H9 (cell line): ENCODE measurements around the gene ADCY5. TPM values are rescaled to one million over a fixed set of nuclear protein-coding genes. Genes with fewer than 3 reads are reported as not detected.
A peak's percentile ranks its signal among the peaks of the same experiment; 100 is the strongest.

Source experiments
- DNase-seq: peaks from one replicate; pipeline ENCODE4 v3.0.0-alpha.2; 2017
- H2AFZ ChIP-seq: one replicate; pipeline ENCODE4 v1.6.1; 2013; ENCODE audit warnings: mild to moderate bottlenecking, low read length, control low read depth, moderate library complexity
- H2AK5ac ChIP-seq: 2 replicates; pipeline ENCODE4 v1.6.1; 2013; ENCODE audit warnings: low read length, control low read depth, mixed read lengths; ENCODE audit not compliant: insufficient read length
- H2BK120ac ChIP-seq: one replicate; pipeline ENCODE4 v1.6.1; 2013; ENCODE audit warnings: low read depth, mild to moderate bottlenecking, low read length, control low read depth, inconsistent platforms; ENCODE audit not compliant: poor library complexity, severe bottlenecking
- H2BK12ac ChIP-seq: 2 replicates; pipeline ENCODE4 v1.6.1; 2013; ENCODE audit warnings: low read length, control low read depth, mixed read lengths, low read depth; ENCODE audit not compliant: insufficient read length
- H2BK15ac ChIP-seq: 2 replicates; pipeline ENCODE4 v1.6.1; 2013; ENCODE audit warnings: low read depth, low read length, control low read depth
- H2BK20ac ChIP-seq: one replicate; pipeline ENCODE4 v1.6.1; 2013; ENCODE audit warnings: low read depth, mild to moderate bottlenecking, low read length, control low read depth, inconsistent platforms; ENCODE audit not compliant: poor library complexity, severe bottlenecking
- H2BK5ac ChIP-seq: 2 replicates; pipeline ENCODE4 v1.6.1; 2013; ENCODE audit warnings: low read length, control low read depth, mixed read lengths; ENCODE audit not compliant: insufficient read length
- H3K14ac ChIP-seq: 2 replicates; pipeline ENCODE4 v1.6.1; 2013; ENCODE audit warnings: low read length, control low read depth; ENCODE audit not compliant: insufficient read depth
- H3K18ac ChIP-seq: 2 replicates; pipeline ENCODE4 v1.6.1; 2013; ENCODE audit warnings: low read depth, mild to moderate bottlenecking, mixed read lengths, low read length, control low read depth; ENCODE audit not compliant: insufficient read length
- H3K23ac ChIP-seq: 2 replicates; pipeline ENCODE4 v1.6.1; 2013; ENCODE audit warnings: low read length, control low read depth, mixed read lengths, low read depth; ENCODE audit not compliant: insufficient read length
- H3K23me2 ChIP-seq: 2 replicates; pipeline ENCODE4 v1.6.1; 2013; ENCODE audit warnings: low read depth, mild to moderate bottlenecking, mixed read lengths, low read length, control low read depth; ENCODE audit not compliant: insufficient read length, poor library complexity, severe bottlenecking
- H3K27ac ChIP-seq: 2 replicates; pipeline ENCODE4 v1.5.1; 2013; ENCODE audit warnings: low read length, control low read depth, mixed read lengths, low read depth; ENCODE audit not compliant: insufficient read length
- H3K27me3 ChIP-seq: 2 replicates; pipeline ENCODE4 v1.6.1; 2013; ENCODE audit warnings: low read length, control low read depth, inconsistent platforms; ENCODE audit not compliant: insufficient read depth
- H3K4ac ChIP-seq: 2 replicates; pipeline ENCODE4 v1.6.1; 2013; ENCODE audit warnings: low read depth, mild to moderate bottlenecking, control low read depth, inconsistent platforms, low read length, moderate library complexity
- H3K4me1 ChIP-seq: 2 replicates; pipeline ENCODE4 v1.6.1; 2013; ENCODE audit warnings: low read length, control low read depth, inconsistent platforms; ENCODE audit not compliant: insufficient read depth
- H3K4me2 ChIP-seq: 2 replicates; pipeline ENCODE4 v1.6.1; 2013; ENCODE audit warnings: low read length, control low read depth, mixed read lengths; ENCODE audit not compliant: insufficient read length, insufficient read depth
- H3K56ac ChIP-seq: 2 replicates; pipeline ENCODE4 v1.6.1; 2013; ENCODE audit warnings: low read depth, mild to moderate bottlenecking, mixed read lengths, low read length, control low read depth; ENCODE audit not compliant: insufficient read length
- H3K79me1 ChIP-seq: 2 replicates; pipeline ENCODE4 v1.6.1; 2013; ENCODE audit warnings: low read depth, mild to moderate bottlenecking, moderate library complexity, low read length, control low read depth, inconsistent platforms; ENCODE audit not compliant: insufficient read depth, poor library complexity, severe bottlenecking
- H3K79me2 ChIP-seq: 2 replicates; pipeline ENCODE4 v1.6.1; 2013; ENCODE audit warnings: low read length, control low read depth, inconsistent platforms; ENCODE audit not compliant: insufficient read depth
- H3K9ac ChIP-seq: 2 replicates; pipeline ENCODE4 v1.6.1; 2013; ENCODE audit warnings: low read length, control low read depth, mixed read lengths; ENCODE audit not compliant: insufficient read length; ENCODE audit errors: extremely low read depth
- H3K9me3 ChIP-seq: one replicate; pipeline ENCODE4 v1.6.1; 2013; ENCODE audit warnings: low read depth, low read length, inconsistent platforms; ENCODE audit not compliant: control insufficient read depth
- H3T11ph ChIP-seq: one replicate; pipeline ENCODE4 v1.6.1; 2013; ENCODE audit warnings: mild to moderate bottlenecking, low read length, control low read depth, inconsistent platforms
- H4K20me1 ChIP-seq: one replicate; pipeline ENCODE4 v1.6.1; 2013; ENCODE audit not compliant: control insufficient read depth, insufficient read length, insufficient read depth
- H4K5ac ChIP-seq: 2 replicates; pipeline ENCODE4 v1.6.1; 2013; ENCODE audit warnings: low read depth, mild to moderate bottlenecking, mixed read lengths, low read length, control low read depth; ENCODE audit not compliant: insufficient read length
- H4K8ac ChIP-seq: replicated peaks from 2 replicates; pipeline ENCODE4 v1.6.1; 2013; ENCODE audit warnings: low read length, control low read depth, mixed read lengths, low read depth; ENCODE audit not compliant: insufficient read length
- H4K91ac ChIP-seq: 2 replicates; pipeline ENCODE4 v1.6.1; 2013; ENCODE audit warnings: low read depth, mild to moderate bottlenecking, moderate library complexity, mixed read lengths, low read length, control low read depth; ENCODE audit not compliant: insufficient read length
- H3K27ac Mint-ChIP-seq, 3 experiments: 2 replicates in 2 of 3; 3 replicates in 1 of 3; pipeline ENCODE4 v1.8.0; 2020 to 2021; ENCODE audit warnings: mixed read lengths in 3 of 3, mild to moderate bottlenecking in 1 of 3, moderate library complexity in 1 of 3
- H3K27me3 Mint-ChIP-seq: 2 replicates; pipeline ENCODE4 v1.8.0; 2021; ENCODE audit warnings: low read depth, mild to moderate bottlenecking, moderate library complexity, mixed read lengths
- H3K36me3 Mint-ChIP-seq, 3 experiments: 2 replicates in 2 of 3; 3 replicates in 1 of 3; pipeline ENCODE4 v1.8.0; 2020 to 2021; ENCODE audit warnings: low read depth in 3 of 3, mixed read lengths in 3 of 3; ENCODE audit not compliant: insufficient read depth in 1 of 3
- H3K4me1 Mint-ChIP-seq, 2 experiments: 2 replicates each; pipeline ENCODE4 v1.8.0; 2020; ENCODE audit warnings: mixed read lengths in 2 of 2
- H3K4me3 Mint-ChIP-seq, 2 experiments: 2 replicates in 1 of 2; 3 replicates in 1 of 2; pipeline ENCODE4 v1.8.0; 2020 to 2021; ENCODE audit warnings: mild to moderate bottlenecking in 2 of 2, mixed read lengths in 2 of 2, moderate library complexity in 1 of 2
- H3K9me3 Mint-ChIP-seq, 2 experiments: 2 replicates in 1 of 2; 3 replicates in 1 of 2; pipeline ENCODE4 v1.8.0; 2020; ENCODE audit warnings: mild to moderate bottlenecking in 2 of 2, mixed read lengths in 2 of 2, moderate library complexity in 1 of 2
- WGBS: extraction: QIAGEN DNeasy Blood & Tissue Kit; methylation state at CpG from one replicate; pipeline ENCODE4 v1.1.7; 2013; ENCODE audit warnings: missing lambda C conversion rate, low lambda C conversion rate, mixed read lengths; ENCODE audit not compliant: insufficient read length; ENCODE audit errors: extremely low coverage; 5-methylcytosine and 5-hydroxymethylcytosine counted together
- total RNA-seq: library from RNA; stranded (reverse); gene quantifications from 2 replicates; pipeline ENCODE4 v1.2.1, GENCODE V29; 2021
- TF ChIP-seq, protein P1 (sequence below): fragments of 200-600 bp; sonication (generic); conservative IDR thresholded peaks from 3 replicates; pipeline ENCODE4 v1.8.0; 2021; ENCODE audit warnings: antibody characterized with exemption, mild to moderate bottlenecking

The ADCY5 gene
- total RNA-seq, 1 experiment from 2014 or later, result 5.0 TPM

- H2BK5ac ChIP-seq, result no peak overlapping the region
- H2BK120ac ChIP-seq, result no peak overlapping the region
- H4K91ac ChIP-seq, result no peak overlapping the region
- Mint-ChIP-seq H3K4me3 (no peak overlapping the region), H3K36me3 (no peaks in the 10 kb centered on the region), H3K27me3 (no peaks in the 10 kb centered on the region), H3K9me3 (peaks cover 0 to 3% of the 10 kb centered on the region in 2 experiments; a peak in 1 of 5 replicates), H3K4me1 (no peaks in the 10 kb centered on the region), H3K27ac (0 out of 7 replicates have a peak overlapping the region, but pooled peaks of 1 of the 3 experiments have one; percentile 35)
- H3K4me2 ChIP-seq, result no peak overlapping the region
- no peak overlapping the region for H3K4ac ChIP-seq
- H3K79me2 ChIP-seq, result no peaks in the 10 kb centered on the region
- H3K56ac ChIP-seq, result no peak overlapping the region
- no peak overlapping the region for H2AFZ ChIP-seq
- no peak overlapping the region for H2BK20ac ChIP-seq
- H3K18ac ChIP-seq, result no peak overlapping the region
- H3K23ac ChIP-seq, result no peak overlapping the region
- H2AK5ac ChIP-seq, result no peak overlapping the region
- no peak overlapping the region for H4K5ac ChIP-seq
- H3K14ac ChIP-seq, result no peak overlapping the region; the same call in 1 of the 2 replicates
- H2BK12ac ChIP-seq, result no peak overlapping the region
- no CpG with 5 or more reads among the region's 7 CpGs for WGBS
- no peak overlapping the region for H4K8ac ChIP-seq
- no peaks in the 10 kb centered on the region for H3K9me3 ChIP-seq
- no peak overlapping the region for H3K9ac ChIP-seq
- no peak overlapping the region for H3T11ph ChIP-seq
- DNase-seq, result no peak
- TF ChIP-seq, protein P1, sequence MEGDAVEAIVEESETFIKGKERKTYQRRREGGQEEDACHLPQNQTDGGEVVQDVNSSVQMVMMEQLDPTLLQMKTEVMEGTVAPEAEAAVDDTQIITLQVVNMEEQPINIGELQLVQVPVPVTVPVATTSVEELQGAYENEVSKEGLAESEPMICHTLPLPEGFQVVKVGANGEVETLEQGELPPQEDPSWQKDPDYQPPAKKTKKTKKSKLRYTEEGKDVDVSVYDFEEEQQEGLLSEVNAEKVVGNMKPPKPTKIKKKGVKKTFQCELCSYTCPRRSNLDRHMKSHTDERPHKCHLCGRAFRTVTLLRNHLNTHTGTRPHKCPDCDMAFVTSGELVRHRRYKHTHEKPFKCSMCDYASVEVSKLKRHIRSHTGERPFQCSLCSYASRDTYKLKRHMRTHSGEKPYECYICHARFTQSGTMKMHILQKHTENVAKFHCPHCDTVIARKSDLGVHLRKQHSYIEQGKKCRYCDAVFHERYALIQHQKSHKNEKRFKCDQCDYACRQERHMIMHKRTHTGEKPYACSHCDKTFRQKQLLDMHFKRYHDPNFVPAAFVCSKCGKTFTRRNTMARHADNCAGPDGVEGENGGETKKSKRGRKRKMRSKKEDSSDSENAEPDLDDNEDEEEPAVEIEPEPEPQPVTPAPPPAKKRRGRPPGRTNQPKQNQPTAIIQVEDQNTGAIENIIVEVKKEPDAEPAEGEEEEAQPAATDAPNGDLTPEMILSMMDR, result no peak
- no peak overlapping the region for H3K27ac ChIP-seq
- H3K27me3 ChIP-seq, result no peaks in the 10 kb centered on the region
- no peaks in the 10 kb centered on the region for H3K4me1 ChIP-seq
- H3K79me1 ChIP-seq, result no peaks in the 10 kb centered on the region
- H2BK15ac ChIP-seq, result no peak overlapping the region
- no peaks in the 10 kb centered on the region for H3K23me2 ChIP-seq
- no peaks in the 10 kb centered on the region for H4K20me1 ChIP-seq
Measured at GRCh38 chr3:123336441-123336851, 112.4 kb downstream of the ADCY5 start.
